Upper lobe of right lung (tissue), 1 donor: ENCODE results near the gene ZNF600. TPM values are rescaled to one million over a fixed set of nuclear protein-coding genes. Genes with fewer than 3 reads are reported as not detected.
"Not testable (repeated sequence)": the region's sequence is repeated elsewhere in the genome, so short reads cannot be mapped to it uniquely, and the experiment has no call there.

ENCODE experiments used
- ATAC-seq: fragments of 200-7000 bp; cut with Tn5 transposase; one replicate; pipeline ENCODE4 v1.9.1; 2020; ENCODE audit warnings: mild to moderate bottlenecking, moderate library complexity
- DNase-seq: peaks from one replicate; pipeline ENCODE4 v3.0.0-alpha.2; 2020
- H3K27ac ChIP-seq: fragments of 200-600 bp; one replicate; pipeline ENCODE4 v1.8.0; 2022
- H3K27me3 ChIP-seq: fragments of 200-600 bp; one replicate; pipeline ENCODE4 v1.8.0; 2022; ENCODE audit warnings: mild to moderate bottlenecking
- H3K36me3 ChIP-seq: fragments of 200-600 bp; one replicate; pipeline ENCODE4 v1.8.0; 2022
- H3K4me1 ChIP-seq: fragments of 200-600 bp; one replicate; pipeline ENCODE4 v1.8.0; 2022
- H3K4me3 ChIP-seq: fragments of 200-600 bp; one replicate; pipeline ENCODE4 v1.8.0; 2022; ENCODE audit warnings: mild to moderate bottlenecking
- H3K9me3 ChIP-seq: fragments of 200-600 bp; one replicate; pipeline ENCODE4 v1.8.0; 2022
- CTCF ChIP-seq: fragments of 200-600 bp; IDR thresholded peaks from one replicate; pipeline ENCODE4 v1.8.0; 2022; ENCODE audit warnings: antibody characterized with exemption
- intact Hi-C: fragments of 100-400 bp; cut with DNase I; formaldehyde crosslinking; loops from one replicate; pipeline ENCODE4 v1.11.0; 2022
- long read RNA-seq: library from polyadenylated mRNA; unstranded; transcript quantifications from one replicate; pipeline ENCODE4 v2.0.0, GENCODE V29; 2021
- total RNA-seq: library from RNA; stranded (reverse); fragmentation: NEBNext Ultra II Directional; extraction: Animal tissue kit (Norgen Biotek cat#: 25700); gene quantifications from one replicate; pipeline ENCODE4 v1.2.1, GENCODE V29; 2021
- donor health status: DM: no; HTN: yes; CAD: no; lungs with severe emphysema.

The ZNF600 gene
- total RNA-seq = 13.1 TPM
- long read RNA-seq, partial matches to known transcripts = 0 of 16 reads
- long read RNA-seq, other reads (novel, unspliced or antisense) = 11 of 16 reads

GRCh38 chr19:52786464-52787354, at the start of gene ZNF600:
ZNF600 (minus strand) TSS chr19:52786791; CDS start chr19:52778888, 7,903 bp downstream.
- Histone ChIP-seq H3K4me3 (peak within 1 kb of the TSS; percentile 71), H3K27ac (peak within 1 kb of the TSS; percentile 82)
- intact Hi-C loops, H3K9me3 ChIP-seq, H3K36me3 ChIP-seq, H3K27me3 ChIP-seq, H3K4me1 ChIP-seq: not testable (repeated sequence)
- ATAC-seq (peak; percentile 99), DNase-seq (peak; percentile 95)
- TF ChIP-seq CTCF = peak; percentile 23

- ATAC-seq, H3K4me1 ChIP-seq, H3K36me3 ChIP-seq, DNase-seq, H3K4me3 ChIP-seq, intact Hi-C loops, H3K27ac ChIP-seq, H3K27me3 ChIP-seq: not testable (repeated sequence)
- H3K9me3 ChIP-seq = peaks cover 30% of the 10 kb centered on the region
Measured at GRCh38 chr19:52834289-52834688, 47.7 kb upstream of the ZNF600 start.

GRCh38 chr19:52833541-52833940, 47.0 kb upstream of the ZNF600 start:
- H3K27ac ChIP-seq, DNase-seq, H3K4me1 ChIP-seq, H3K4me3 ChIP-seq, H3K36me3 ChIP-seq, intact Hi-C loops, H3K27me3 ChIP-seq, ATAC-seq: not testable (repeated sequence)
- peaks cover 22% of the 10 kb centered on the region for H3K9me3 ChIP-seq

- H3K4me3 ChIP-seq, DNase-seq, intact Hi-C loops, H3K4me1 ChIP-seq, H3K27ac ChIP-seq, H3K36me3 ChIP-seq, H3K9me3 ChIP-seq, H3K27me3 ChIP-seq, ATAC-seq: not testable (repeated sequence)
Measured at GRCh38 chr19:52829866-52830265, 43.3 kb upstream of the ZNF600 start.

GRCh38 chr19:52825765-52826164, 39.2 kb upstream of the ZNF600 start:
- Histone ChIP-seq H3K36me3 (no peaks in the 10 kb centered on the region), H3K4me3 (no peak overlapping the region), H3K27ac (no peak overlapping the region), H3K4me1 (peaks cover under 1% of the 10 kb centered on the region), H3K27me3 (no peaks in the 10 kb centered on the region), H3K9me3 (no peaks in the 10 kb centered on the region)
- no peak for TF ChIP-seq CTCF
- DNase-seq = no peak
- ATAC-seq = no peak
- intact Hi-C loops = no loop called here

- Histone ChIP-seq H3K9me3 (no peaks in the 10 kb centered on the region), H3K4me1 (peaks cover 6% of the 10 kb centered on the region), H3K27ac (no peak overlapping the region), H3K4me3 (no peak overlapping the region), H3K27me3 (no peaks in the 10 kb centered on the region), H3K36me3 (no peaks in the 10 kb centered on the region)
- intact Hi-C loops = no loop called here
- ATAC-seq (no peak), DNase-seq (no peak)
- no peak for TF ChIP-seq CTCF
Measured at GRCh38 chr19:52823676-52824075, 37.1 kb upstream of the ZNF600 start.

GRCh38 chr19:52821204-52821960, 34.8 kb upstream of the ZNF600 start, which contains the start of gene ZNF28:
ZNF28 (minus strand) TSS chr19:52821633; CDS start chr19:52817958, 3,675 bp downstream.
- DNase-seq = peak; percentile 89
- intact Hi-C loops, H3K4me1 ChIP-seq, H3K36me3 ChIP-seq, H3K9me3 ChIP-seq, H3K27me3 ChIP-seq: not testable (repeated sequence)
- Histone ChIP-seq H3K27ac (peak within 1 kb of the TSS; percentile 65), H3K4me3 (peak within 1 kb of the TSS; percentile 78)
- peak; percentile 100 for ATAC-seq

GRCh38 chr19:52820472-52821203, 34.0 kb upstream of the ZNF600 start:
- peak; percentile 71 for DNase-seq
- H3K9me3 ChIP-seq, H3K36me3 ChIP-seq, H3K4me1 ChIP-seq, intact Hi-C loops, H3K27me3 ChIP-seq: not testable (repeated sequence)
- H3K27ac ChIP-seq = peak overlapping the region; percentile 65
- ATAC-seq = peak; percentile 68
- H3K4me3 ChIP-seq = peak overlapping the region; percentile 78
